Occipital lobe (tissue), 2 donors: ENCODE measurements around the gene VRK3. TPM values are rescaled to one million over a fixed set of nuclear protein-coding genes. Genes with fewer than 3 reads are reported as not detected.
"Not testable (repeated sequence)": the region's sequence is repeated elsewhere in the genome, so short reads cannot be mapped to it uniquely, and the experiment has no call there.

Experiments used
- DNase-seq: peaks from one replicate; lab custom pipeline; 2025; lab: John Stamatoyannopoulos, UW
- total RNA-seq: library from RNA; depleted of rRNA; stranded (reverse); fragments of >200 nt; gene quantifications from one replicate; pipeline ENCODE4 v1.2.3, GENCODE V29; 2014

The VRK3 gene
- total RNA-seq, 1 donor from 2014 or later, result 18.4 TPM

GRCh38 chr19:49988433-49988832 lies 36.7 kb downstream of the VRK3 start:
- peak; percentile 28 for DNase-seq

GRCh38 chr19:49988007-49988406 lies 37.2 kb downstream of the VRK3 start:
- no peak for DNase-seq

- DNase-seq, result peak; percentile 17
These were observed 37.9 kb downstream of the VRK3 start for GRCh38 chr19:49987159-49987698.

GRCh38 chr19:49986354-49986753 lies 38.8 kb downstream of the VRK3 start:
- DNase-seq, result no peak

DNA sequence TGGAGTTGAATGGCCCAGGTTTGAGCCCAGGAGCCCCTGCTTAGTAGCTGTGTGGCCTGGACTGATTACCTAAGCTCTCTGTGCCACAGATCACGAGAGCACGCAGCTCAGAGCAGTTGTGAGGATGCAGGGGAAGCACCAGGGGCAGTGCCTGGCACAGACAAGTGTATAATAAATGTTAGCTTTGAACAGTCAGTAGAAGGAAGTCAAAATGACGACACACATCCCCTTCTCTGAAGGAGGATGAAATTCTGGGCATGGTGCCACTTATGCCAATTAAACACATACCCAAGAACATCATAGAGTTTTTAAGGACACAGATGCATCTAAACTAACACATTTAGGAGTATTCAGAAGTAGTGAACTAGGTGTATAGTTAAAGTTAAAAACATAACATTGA lies 39.3 kb downstream of the VRK3 start:
- no peak for DNase-seq

DNA sequence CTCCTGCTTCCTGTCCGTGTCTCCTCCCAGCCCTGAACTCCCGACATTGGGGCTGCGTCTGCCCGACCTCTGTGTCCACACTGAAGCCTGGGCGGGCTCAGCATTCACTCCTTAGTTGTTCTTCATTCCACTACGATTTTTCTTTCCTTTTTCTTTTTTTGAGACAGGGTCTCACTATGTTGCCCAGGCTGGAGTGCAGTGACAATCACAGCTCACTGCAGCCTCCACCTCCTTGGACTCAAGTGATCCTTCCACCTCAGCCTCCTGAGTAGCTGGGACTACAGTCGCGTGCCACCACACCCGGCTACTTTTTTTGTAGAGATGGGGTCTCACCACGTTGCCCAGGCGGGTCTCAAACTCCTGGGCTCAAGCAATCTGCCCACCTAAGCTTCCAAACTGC lies 40.7 kb downstream of the VRK3 start:
- no peak for DNase-seq

DNA sequence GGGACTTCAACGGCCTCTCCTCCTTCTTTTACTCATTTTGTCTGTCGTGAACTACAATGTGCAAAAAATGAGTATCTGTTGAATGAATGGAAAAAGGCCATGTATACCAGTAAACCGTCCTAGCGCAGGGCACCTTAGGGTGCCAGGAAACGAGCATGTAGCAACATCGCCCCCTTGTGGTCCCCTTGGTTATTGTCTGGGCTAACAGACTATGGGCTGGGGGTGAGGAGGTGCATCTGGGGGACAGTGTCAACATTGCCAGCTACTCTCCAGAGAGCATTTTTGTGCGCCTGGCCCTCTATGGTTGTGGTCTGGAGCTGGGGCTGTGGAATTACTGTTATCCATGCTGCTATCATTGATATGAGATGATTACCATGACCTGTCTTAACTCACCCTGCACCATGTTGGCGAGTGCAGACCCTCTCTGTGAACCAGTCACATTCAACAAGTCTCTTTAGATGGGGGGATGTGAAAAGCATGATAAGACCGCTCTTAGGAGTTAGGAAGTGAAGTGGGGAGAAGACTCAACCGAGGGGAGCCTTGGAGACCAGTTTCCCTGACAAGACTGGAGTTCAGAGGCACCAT lies 41.4 kb downstream of the VRK3 start:
- no peak for DNase-seq

- no peak for DNase-seq
These were observed 43.3 kb downstream of the VRK3 start for GRCh38 chr19:49981603-49982593.

DNA sequence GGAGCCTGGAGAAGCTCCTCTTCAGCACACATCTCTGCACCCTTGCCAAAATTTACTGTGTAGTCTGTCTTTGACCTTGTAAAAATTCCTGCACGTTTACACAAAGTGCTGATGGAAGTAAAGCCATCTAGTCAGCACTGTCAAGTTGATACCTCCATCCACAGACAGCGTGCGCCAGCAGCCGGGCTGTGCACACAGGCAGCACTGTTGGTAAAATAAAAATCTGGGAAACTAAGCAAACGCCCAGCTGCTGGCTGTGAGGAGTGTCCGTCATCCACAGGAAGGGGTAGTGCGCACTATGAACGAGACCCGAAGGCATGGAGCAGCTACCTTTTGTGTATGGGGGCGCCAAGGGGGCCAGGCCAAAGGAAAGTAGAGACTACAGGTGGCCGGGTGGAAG lies 46.8 kb downstream of the VRK3 start:
- no peak for DNase-seq

DNA sequence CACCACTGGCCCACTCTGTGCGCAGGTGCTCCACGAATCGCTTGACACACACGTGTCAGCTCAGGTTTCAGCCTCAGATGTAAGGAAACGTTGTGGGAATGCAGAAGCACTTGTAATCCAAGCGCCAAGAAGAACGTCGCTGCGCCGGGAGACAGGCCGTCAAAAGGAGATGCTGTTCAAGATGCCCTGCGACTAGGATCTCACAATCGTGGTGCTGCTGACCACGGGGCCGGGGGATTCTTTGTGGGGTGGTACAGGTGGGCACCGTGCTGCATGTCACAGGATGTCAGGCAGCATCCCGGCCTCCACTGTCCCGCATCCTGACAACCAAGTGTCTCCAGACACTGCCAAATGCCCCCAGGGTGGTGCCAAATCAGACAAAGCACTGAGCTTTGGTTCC lies 47.3 kb downstream of the VRK3 start:
- DNase-seq, result no peak

DNA sequence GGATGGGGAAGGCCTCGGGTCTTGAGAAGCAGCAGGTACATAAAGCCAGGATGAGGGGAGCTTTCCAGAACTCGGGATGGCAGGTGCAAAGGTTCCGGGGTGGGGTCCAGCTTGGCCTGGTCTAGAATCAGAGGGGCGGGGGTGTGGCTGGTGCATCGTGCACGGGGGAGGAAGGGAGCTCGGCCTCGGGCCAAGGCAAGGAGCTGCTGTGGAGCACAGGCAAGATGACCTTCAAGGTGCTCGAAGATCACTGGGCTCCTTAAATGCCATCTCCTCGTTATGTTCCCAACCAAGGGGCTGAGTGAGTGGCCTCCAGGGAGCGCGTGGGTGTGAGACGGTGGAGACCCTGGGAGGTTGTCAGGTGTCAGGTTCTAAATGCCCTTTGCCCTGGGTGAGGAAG lies 48.1 kb downstream of the VRK3 start:
- DNase-seq, result no peak

- no peak for DNase-seq
These were observed 48.7 kb downstream of the VRK3 start for GRCh38 chr19:49976496-49976895.

DNA sequence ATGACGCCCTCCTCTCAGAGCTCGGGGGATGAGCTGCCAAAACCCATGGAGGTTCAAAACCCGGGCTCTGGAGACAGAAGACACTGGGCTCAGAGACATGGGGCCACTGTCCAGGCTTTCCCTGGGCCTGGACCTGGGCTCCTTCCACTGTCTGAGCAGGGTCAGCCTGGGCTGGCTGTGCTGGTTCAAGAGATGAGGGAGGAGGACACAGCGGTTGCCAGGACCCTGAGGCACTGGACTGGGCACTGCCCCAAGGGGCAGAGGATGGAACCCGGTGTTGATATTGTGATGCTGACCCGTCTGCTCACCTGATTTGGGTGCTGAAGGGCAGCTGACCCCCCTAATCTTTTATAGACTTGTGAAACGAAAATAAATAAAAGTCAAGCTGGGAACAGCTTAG lies 50.1 kb downstream of the VRK3 start:
- no peak for DNase-seq

DNA sequence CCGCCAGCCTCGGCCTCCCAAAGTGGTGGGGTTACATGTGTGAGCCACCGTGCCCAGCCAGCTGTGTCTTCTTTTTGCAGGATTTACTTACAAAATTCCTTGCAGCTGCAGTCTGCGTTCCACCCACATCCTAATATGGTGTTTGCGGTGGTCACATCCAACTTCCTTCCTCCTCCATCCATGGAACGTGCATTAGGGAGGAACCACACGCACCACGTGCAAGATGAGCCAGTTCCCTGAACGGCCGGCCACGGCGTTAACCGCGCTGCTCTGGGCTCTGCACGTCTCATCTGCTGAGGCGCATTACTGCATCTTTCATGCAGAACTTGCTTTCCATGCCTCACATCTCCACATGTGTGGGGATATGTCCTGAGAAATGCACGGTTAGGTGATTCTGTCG lies 51.2 kb downstream of the VRK3 start:
- no peak for DNase-seq

GRCh38 chr19:49972841-49973240 lies 52.3 kb downstream of the VRK3 start:
- no peak for DNase-seq

GRCh38 chr19:49971991-49972411 lies 53.2 kb downstream of the VRK3 start:
- no peak for DNase-seq

DNA sequence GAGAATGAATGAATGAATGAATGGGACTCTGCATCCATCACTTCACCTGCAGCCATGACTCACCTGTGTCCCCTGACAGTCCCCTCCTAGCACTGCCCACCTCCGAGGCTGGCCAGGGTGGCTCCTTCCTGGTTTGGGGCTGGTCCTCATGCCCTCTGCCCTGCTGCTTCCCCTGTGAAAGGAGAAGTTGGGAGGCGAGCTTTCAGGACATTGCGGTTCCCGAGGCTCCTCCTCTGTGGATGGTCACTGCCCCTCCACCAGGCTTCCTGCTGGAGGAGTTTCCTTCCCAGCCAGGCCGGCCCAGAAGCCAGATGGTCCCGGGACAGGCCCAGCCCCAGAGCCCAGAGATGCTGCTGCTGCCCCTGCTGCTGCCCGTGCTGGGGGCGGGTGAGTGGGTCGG lies 55.8 kb downstream of the VRK3 start:
- not testable (repeated sequence) for DNase-seq

DNA sequence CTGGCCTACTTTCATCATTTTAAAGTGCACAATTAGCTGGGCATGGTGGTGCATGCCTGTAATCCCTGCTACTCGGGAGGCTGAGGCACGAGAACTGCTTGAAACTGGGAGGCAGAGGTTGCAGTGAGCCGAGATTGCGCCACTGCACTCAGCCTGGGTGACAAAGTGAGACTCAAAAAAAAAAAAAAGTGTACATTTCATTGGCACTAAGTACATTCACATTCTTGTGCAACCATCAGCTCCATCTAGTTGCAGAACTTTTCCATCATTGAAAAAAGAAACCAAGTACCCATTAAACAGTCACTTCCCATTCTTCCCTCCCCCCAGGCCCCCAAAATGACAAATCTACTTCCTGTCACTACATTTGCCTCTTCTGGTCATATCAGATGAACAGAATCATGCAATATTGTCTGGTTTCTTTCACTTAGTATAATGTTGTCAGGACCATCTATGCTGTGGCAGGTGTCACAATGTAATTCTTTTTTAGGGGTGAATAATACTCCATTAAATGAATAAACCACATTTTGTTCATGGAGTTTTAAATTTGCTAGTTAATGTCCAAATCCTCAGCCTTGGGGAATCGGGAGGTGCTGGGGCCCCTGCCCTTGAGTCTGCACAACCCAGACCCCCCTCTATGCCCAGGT lies 56.8 kb downstream of the VRK3 start:
- no peak for DNase-seq

DNA sequence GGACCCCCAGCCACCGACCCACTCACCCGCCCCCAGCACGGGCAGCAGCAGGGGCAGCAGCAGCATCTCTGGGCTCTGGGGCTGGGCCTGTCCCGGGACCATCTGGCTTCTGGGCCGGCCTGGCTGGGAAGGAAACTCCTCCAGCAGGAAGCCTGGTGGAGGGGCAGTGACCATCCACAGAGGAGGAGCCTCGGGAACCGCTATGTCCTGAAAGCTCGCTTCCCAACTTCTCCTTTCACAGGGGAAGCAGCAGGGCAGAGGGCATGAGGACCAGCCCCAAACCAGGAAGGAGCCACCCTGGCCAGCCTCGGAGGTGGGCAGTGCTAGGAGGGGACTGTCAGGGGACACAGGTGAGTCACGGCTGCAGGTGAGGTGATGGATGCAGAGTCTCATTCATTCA lies 64.2 kb downstream of the VRK3 start, which contains the start of gene SIGLEC11:
TSS of gene SIGLEC11 (minus strand) at position 193 of the 400 bp plus-strand sequence. CDS start at position 102, 91 bp downstream.
- not testable (repeated sequence) for DNase-seq

DNA sequence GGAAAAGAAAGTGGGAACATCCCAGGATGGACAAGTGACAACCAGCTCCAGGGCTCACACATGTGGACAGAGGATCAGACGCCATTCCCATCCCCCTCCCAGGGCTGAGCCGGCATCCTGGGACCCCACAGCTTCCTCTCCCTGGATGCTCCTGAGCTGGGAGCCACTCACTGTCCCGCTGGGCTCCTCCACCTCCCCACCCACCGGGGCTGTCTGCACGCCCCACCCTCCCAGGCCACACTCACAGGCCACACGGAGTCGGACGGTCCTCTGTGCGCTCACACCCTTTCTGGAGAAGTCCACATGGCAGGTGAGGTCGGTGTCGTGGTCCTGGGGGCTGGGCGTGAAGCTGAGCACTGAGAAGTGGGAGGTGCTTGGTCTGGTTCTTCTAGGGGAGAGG lies 65.3 kb downstream of the VRK3 start:
- DNase-seq, result not testable (repeated sequence)

DNA sequence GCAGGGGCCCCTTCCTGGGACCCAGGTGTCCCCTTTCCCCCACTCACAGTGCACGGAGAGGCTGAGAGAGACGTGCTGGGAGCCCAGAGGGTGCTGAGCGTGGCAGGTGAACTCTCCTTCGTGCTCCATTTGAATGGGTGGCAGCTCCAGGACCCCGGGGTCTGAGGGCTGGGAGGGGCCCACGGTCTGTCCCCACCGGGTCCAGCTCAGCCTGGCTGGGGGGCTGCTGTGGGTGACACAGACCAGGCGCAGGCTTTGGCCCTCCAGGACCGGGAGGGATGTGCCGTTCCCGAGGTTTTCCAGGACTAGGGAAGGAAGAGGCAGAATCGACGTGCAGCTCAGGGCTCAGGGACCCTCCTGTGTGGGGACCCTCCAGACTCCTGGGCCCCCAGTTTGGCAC lies 66.6 kb downstream of the VRK3 start:
- not testable (repeated sequence) for DNase-seq

- not testable (repeated sequence) for DNase-seq
These were observed 67.0 kb downstream of the VRK3 start for GRCh38 chr19:49958144-49958543.
